Sigmoid colon (tissue), 7 donors: ENCODE data around the gene PEAK1. TPM values are rescaled to one million over a fixed set of nuclear protein-coding genes. Genes with fewer than 3 reads are reported as not detected.

Experiments used
- DNase-seq: peaks from one replicate; pipeline ENCODE4 v3.0.0-alpha.2; 2019
- H3K27ac ChIP-seq, 4 donors: fragments of 200-600 bp; sonication (generic); one replicate each; pipeline ENCODE4 v1.5.1; 2016 to 2019; ENCODE audit warnings: mild to moderate bottlenecking in 1 of 4
- H3K27me3 ChIP-seq, 3 donors: fragments of 200-600 bp; sonication (generic); one replicate each; pipeline ENCODE4 v1.5.1; 2019; ENCODE audit warnings: mild to moderate bottlenecking in 1 of 3
- H3K36me3 ChIP-seq, 4 donors: fragments of 200-600 bp; sonication (generic); one replicate each; pipeline ENCODE4 v1.5.1; 2016 to 2019
- H3K4me1 ChIP-seq, 4 donors: fragments of 200-600 bp; sonication (generic); one replicate each; pipeline ENCODE4 v1.5.1; 2017 to 2019
- H3K4me3 ChIP-seq, 4 donors: fragments of 200-600 bp; sonication (generic); one replicate each; pipeline ENCODE4 v1.5.1; 2017 to 2019; ENCODE audit warnings: mild to moderate bottlenecking in 2 of 4, moderate library complexity in 1 of 4
- H3K9me3 ChIP-seq, 4 donors: fragments of 200-600 bp in 3 of 4; sonication (generic) in 3 of 4; one replicate each; pipeline versions ENCODE4 v1.5.1 to v1.6.1; 2013 to 2019
- EP300 ChIP-seq, 4 donors: sonication (generic); formaldehyde crosslinking; IDR thresholded peaks; one replicate each; pipeline ENCODE4 v1.6.1; 2017; ENCODE audit warnings: antibody characterized with exemption in 4 of 4
- POLR2A ChIP-seq, 2 donors: fragments of 450-650 bp; IDR thresholded peaks; one replicate each; pipeline ENCODE4 v1.6.1; 2016; ENCODE audit warnings: antibody characterized with exemption in 2 of 2, mild to moderate bottlenecking in 2 of 2, moderate library complexity in 2 of 2
- POLR2AphosphoS5 ChIP-seq, 4 donors: sonication (generic); formaldehyde crosslinking; IDR thresholded peaks; one replicate each; pipeline ENCODE4 v1.6.1; 2017; ENCODE audit warnings: antibody characterized with exemption in 4 of 4
- WGBS, 2 donors: extraction: QIAGEN DNeasy Blood & Tissue Kit; methylation state at CpG; one replicate each; pipeline ENCODE4 v1.1.7; 2013; 5-methylcytosine and 5-hydroxymethylcytosine counted together
- intact Hi-C: fragments of 100-400 bp; cut with DNase I; formaldehyde crosslinking; loops from one replicate; pipeline ENCODE4 v1.15.1; 2023
- polyA plus RNA-seq, 3 donors: library from polyadenylated mRNA; stranded (reverse); fragments of 200-250 nt; gene quantifications; one replicate each; pipeline ENCODE4 v1.2.3, GENCODE V29; 2013
- total RNA-seq, 4 donors: library from RNA; depleted of rRNA; stranded (reverse); fragments of >200 nt; gene quantifications; one replicate each; pipeline ENCODE4 v1.1.0, GENCODE V29; 2016
- TF ChIP-seq, protein P1 (sequence below), 4 experiments: fragments of 450-650 bp in 3 of 4; fragments of 200-600 bp in 1 of 4; IDR thresholded peaks; one replicate each; pipeline ENCODE4 v1.5.1; 2016 to 2019; ENCODE audit warnings: antibody characterized with exemption in 4 of 4, mild to moderate bottlenecking in 3 of 4, moderate library complexity in 2 of 4
- donor health status: healthy with polysubstance abuse.
- donor health status: Bipolar disorder and iron deficiency.
- donor health status: healthy.

PEAK1 gene
- total and polyA plus RNA-seq, 7 donors: 3.5 to 59.8 (median 29.3) TPM

DNA sequence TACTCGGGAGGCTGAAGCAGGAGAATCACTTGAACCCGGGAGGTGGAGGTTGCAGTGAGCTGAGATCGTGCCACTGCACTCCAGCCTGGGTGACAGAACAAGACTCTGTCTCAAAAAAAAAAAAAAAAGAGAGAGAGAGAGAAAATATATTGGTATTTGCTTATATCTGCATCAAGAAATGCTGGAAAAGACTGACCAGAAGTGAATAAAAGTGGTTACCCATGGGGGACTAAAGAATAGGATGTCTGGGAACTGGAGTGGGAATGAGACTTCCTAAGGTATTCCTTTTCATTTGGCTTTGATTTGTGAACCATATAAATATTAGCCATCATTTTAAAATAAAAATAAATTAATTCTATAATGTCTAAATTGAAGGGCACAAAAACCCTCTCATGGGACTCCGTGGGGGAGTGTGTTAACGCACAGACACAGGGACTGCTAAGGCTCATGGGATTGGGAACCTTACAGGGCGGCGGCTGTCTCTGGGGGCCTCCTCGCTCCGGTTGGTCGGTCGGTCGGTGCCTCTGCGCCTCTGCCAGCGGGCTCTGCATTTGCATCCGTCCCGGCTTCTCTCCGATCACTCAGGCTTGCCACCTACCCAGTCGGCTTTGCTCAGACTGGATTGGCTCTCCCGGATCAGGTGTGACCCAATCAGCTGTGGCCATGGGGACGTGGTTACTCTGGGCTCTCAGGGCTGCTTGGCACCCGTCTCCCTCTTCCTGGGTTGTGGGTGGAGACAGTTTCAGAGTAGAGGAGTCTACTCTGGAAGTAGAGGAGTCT lies 336.3 kb downstream of the PEAK1 start:
- H3K27ac ChIP-seq: no peak overlapping the region

DNA sequence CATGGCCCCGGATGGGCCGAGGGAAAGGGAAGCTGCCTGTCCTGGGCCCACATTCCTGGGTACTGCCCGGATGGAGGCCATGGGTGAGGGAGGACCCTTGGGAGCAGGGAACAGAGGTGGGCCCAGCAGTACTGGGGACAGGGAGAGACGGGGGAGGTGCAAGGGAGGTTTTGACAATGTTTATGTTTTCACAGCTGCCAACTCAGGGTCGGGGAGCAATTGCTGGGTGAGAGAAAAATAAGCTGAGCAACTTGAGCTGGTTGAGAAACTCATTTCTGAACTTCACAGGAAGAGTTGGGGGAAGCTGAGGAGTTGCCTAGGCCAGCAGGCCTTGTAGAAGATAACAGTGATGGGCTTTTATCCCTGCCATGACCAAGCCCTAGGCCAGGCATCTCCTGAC lies 337.9 kb downstream of the PEAK1 start:
- Histone ChIP-seq H3K4me3 (no peak overlapping the region), H3K4me1 (peaks cover 0 to 13% (median 4%) of the 10 kb centered on the region in 4 donors), H3K36me3 (no peaks in the 10 kb centered on the region), H3K27me3 (no peaks in the 10 kb centered on the region), H3K9me3 (no peaks in the 10 kb centered on the region), H3K27ac (no peak overlapping the region)
- TF ChIP-seq, protein P1, sequence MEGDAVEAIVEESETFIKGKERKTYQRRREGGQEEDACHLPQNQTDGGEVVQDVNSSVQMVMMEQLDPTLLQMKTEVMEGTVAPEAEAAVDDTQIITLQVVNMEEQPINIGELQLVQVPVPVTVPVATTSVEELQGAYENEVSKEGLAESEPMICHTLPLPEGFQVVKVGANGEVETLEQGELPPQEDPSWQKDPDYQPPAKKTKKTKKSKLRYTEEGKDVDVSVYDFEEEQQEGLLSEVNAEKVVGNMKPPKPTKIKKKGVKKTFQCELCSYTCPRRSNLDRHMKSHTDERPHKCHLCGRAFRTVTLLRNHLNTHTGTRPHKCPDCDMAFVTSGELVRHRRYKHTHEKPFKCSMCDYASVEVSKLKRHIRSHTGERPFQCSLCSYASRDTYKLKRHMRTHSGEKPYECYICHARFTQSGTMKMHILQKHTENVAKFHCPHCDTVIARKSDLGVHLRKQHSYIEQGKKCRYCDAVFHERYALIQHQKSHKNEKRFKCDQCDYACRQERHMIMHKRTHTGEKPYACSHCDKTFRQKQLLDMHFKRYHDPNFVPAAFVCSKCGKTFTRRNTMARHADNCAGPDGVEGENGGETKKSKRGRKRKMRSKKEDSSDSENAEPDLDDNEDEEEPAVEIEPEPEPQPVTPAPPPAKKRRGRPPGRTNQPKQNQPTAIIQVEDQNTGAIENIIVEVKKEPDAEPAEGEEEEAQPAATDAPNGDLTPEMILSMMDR (IDR thresholded peaks at IDR 0.05): no peak
- no peak for TF ChIP-seq EP300 (IDR thresholded peaks at IDR 0.05)
- no peak for DNase-seq
- 74 to 84% methylated on average over 5 of the region's 5 CpGs for WGBS, 2 donors
- intact Hi-C loops: no loop called here

More for the DNA sequence above, 336.3 kb downstream of the PEAK1 start:
- intact Hi-C loops: no loop called here
- Histone ChIP-seq H3K9me3 (no peaks in the 10 kb centered on the region), H3K4me1 (peaks cover 0 to 13% (median 4%) of the 10 kb centered on the region in 4 donors), H3K36me3 (no peaks in the 10 kb centered on the region), H3K4me3 (peak overlapping the region in 3 of 4 donors; percentile 15 to 38 (median 30)), H3K27me3 (no peaks in the 10 kb centered on the region)
- 11 to 14% methylated on average over 21 of the region's 21 CpGs for WGBS, 2 donors
- DNase-seq: peak; percentile 82
- TF ChIP-seq POLR2AphosphoS5 (IDR thresholded peaks at IDR 0.05) (no peak), EP300 (IDR thresholded peaks at IDR 0.05) (no peak), POLR2A (IDR thresholded peaks at IDR 0.05) (no peak)
- TF ChIP-seq, protein P1 (IDR thresholded peaks at IDR 0.05): no peak

DNA sequence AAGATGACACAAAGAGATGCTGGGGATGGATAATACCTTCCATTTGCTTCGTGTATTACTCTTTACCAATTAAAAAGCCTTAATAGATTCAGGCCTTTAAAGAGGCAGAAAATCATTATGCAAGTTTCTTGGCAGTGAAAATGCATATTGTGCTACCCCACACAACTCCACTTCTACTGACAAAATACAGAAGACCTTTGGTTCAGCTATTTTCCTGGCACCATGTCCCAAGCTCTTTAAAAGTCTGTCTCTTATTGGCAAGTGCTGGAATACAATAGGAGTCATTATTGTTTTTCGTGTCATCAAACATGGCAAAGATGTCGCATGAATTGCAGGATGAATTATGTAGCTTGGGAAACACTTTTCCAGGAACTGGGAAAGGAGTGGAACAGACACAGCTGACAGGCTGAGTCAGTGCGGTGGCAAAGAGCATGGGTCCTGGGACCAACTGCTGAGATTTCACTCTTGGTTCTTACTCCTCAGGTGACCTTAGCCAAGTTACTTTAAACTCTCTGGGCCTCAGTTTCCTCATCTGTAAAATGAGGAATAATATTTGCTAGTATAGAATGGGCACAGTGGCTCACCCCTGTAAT lies 343.5 kb downstream of the PEAK1 start:
- no peaks in the 10 kb centered on the region for H3K36me3 ChIP-seq
- intact Hi-C loops: no loop called here
- H3K4me1 ChIP-seq: peaks cover 0 to 13% (median 9%) of the 10 kb centered on the region in 4 donors
- DNase-seq: no peak
- no peak overlapping the region for H3K4me3 ChIP-seq
- no peak overlapping the region for H3K27ac ChIP-seq
- no peaks in the 10 kb centered on the region for H3K27me3 ChIP-seq
- 69 to 76% methylated on average over 4 of the region's 4 CpGs for WGBS, 2 donors
- TF ChIP-seq POLR2AphosphoS5 (IDR thresholded peaks at IDR 0.05): peak in 1 of 4 donors; percentile 15
- no peak for TF ChIP-seq POLR2A (IDR thresholded peaks at IDR 0.05)
- no peaks in the 10 kb centered on the region for H3K9me3 ChIP-seq

DNA sequence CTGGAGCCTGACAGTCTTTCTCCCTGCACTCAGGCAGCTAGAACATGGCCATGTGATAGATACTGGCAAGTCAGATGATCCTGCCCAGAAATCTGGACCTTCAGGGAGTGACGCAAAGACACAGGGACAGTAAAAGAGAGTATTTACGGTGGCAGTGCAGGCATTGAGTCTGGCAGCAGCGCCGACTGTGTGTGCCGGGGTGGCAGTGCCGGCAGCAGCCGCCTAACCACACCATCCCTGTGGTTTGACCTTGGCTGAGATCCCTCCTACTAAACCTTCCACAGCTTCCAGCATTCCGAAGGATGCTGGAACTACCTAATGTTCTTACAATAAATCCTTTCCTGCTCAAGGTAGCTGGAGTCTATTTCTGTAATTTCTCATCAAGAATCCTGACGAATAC lies 344.4 kb downstream of the PEAK1 start:
- H3K4me3 ChIP-seq: no peak overlapping the region
- WGBS, 2 donors: 60 to 83% methylated on average over 9 of the region's 9 CpGs
- intact Hi-C loops: no loop called here
- no peaks in the 10 kb centered on the region for H3K9me3 ChIP-seq
- H3K27me3 ChIP-seq: no peaks in the 10 kb centered on the region
- no peak for TF ChIP-seq EP300 (IDR thresholded peaks at IDR 0.05)
- TF ChIP-seq, protein P1 (IDR thresholded peaks at IDR 0.05): no peak
- TF ChIP-seq POLR2A (IDR thresholded peaks at IDR 0.05): no peak
- no peak for TF ChIP-seq POLR2AphosphoS5 (IDR thresholded peaks at IDR 0.05)
- H3K27ac ChIP-seq: no peak overlapping the region
- peaks cover 0 to 17% (median 12%) of the 10 kb centered on the region in 4 donors for H3K4me1 ChIP-seq
- no peaks in the 10 kb centered on the region for H3K36me3 ChIP-seq
- DNase-seq: no peak

DNA sequence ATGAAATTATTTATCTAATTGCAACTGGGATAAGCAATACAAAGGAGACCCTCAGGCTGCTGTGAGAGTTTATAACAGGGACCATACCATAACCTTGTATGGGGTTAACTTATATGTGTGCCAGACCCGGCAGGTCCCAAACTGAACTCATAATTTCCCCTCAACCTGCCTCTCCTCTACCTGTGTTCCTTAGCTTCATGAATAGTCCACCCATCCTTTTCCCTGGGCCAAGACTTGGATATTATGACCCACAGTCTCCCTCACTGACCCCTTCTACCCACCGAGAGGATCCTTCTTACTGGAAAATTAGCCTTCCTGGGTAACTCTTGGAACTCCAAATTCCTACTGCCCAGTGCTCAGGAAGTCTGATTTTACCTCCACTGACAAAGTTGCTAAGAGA lies 345.6 kb downstream of the PEAK1 start:
- intact Hi-C loops: no loop called here
- Histone ChIP-seq H3K9me3 (no peaks in the 10 kb centered on the region), H3K27me3 (no peaks in the 10 kb centered on the region), H3K36me3 (no peaks in the 10 kb centered on the region), H3K4me3 (no peak overlapping the region), H3K27ac (no peak overlapping the region), H3K4me1 (peaks cover 0 to 27% (median 18%) of the 10 kb centered on the region in 4 donors)
- 86 to 89% methylated on average over 2 of the region's 2 CpGs for WGBS, 2 donors
- TF ChIP-seq, protein P1 (IDR thresholded peaks at IDR 0.05): no peak
- TF ChIP-seq POLR2A (IDR thresholded peaks at IDR 0.05): no peak
- no peak for TF ChIP-seq EP300 (IDR thresholded peaks at IDR 0.05)
- TF ChIP-seq POLR2AphosphoS5 (IDR thresholded peaks at IDR 0.05): no peak
- DNase-seq: no peak
